DMS53 treated with DMSO at 0.1 percent for 48 hours (cell line): ENCODE results near the gene ATG4D.

ENCODE experiments used
- DNase-seq: peaks from one replicate; lab custom pipeline; 2025; ENCODE audit not compliant: unreplicated experiment; lab: John Stamatoyannopoulos, UW

Gene ATG4D

GRCh38 chr19:10574462-10574861 lies 30.8 kb downstream of the ATG4D start:
- DNase-seq: no peak

DNA sequence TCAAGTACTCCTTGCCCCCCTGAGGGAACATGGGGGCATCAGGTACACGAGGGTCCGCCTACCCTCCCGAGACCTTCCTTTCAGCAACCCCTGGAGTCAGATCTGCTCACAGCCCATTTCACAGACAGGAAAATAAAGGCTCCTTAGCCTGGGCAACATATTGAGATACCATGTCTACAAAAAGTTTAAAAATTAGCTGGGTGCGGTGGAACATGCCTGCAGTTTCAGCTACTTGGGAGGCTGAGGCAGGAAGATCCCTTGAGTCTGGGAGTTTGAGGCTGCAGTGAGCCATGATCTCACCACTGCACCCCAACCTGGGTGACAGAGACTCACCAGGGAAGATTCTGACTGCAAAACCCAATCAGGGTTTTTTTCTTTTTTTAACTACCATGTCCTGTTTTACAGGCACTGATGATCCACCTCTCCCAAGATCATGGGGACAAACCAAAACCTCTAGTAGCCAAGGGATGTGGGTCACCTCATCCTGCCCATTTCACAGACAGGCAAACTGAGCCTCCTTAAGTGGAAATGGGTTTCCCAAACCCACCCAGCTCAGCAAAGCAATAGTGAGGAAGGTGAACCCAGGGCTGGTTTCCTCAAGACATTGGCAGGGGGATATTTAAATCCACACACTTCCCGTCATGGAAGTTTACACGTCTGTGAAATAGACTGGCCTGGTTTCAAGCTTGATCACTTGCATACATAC lies 31.5 kb downstream of the ATG4D start:
- DNase-seq: no peak

- no peak for DNase-seq
Observed at GRCh38 chr19:10577951-10578350, 34.2 kb downstream of the ATG4D start.

- peak; percentile 59 for DNase-seq
Observed at GRCh38 chr19:10580979-10581631, 37.4 kb downstream of the ATG4D start.

- DNase-seq: no peak
Observed at GRCh38 chr19:10582091-10582490, 38.4 kb downstream of the ATG4D start.

- DNase-seq: no peak
Observed at GRCh38 chr19:10583036-10583776, 39.5 kb downstream of the ATG4D start.

DNA sequence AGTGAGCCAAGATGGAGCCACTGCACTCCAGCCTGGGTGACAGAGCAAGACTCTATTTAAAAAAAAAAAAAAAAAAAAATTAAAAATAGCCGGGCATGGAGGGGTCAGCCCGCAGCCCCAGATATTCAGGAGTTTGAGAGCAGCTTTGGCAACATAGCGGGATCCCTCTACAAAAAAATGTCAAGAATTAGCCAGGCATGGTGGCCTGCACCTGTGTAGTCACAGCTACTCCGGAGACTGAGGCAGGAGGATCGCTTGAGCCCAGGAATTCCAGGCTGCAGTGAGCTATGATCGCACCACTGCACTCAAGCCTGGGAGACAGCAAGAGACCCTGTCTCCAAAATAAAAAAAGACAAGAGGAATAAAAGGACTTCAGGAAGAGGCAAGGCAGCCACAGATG lies 42.7 kb downstream of the ATG4D start:
- no peak for DNase-seq

- peak; percentile 26 for DNase-seq
Observed at GRCh38 chr19:10587022-10587838, 43.5 kb downstream of the ATG4D start, which contains the start of gene AP1M2. Gene AP1M2 (minus strand): TSS chr19:10587312. CDS start chr19:10587231, 81 bp downstream.

GRCh38 chr19:10587839-10588150 lies 44.1 kb downstream of the ATG4D start:
- DNase-seq: no peak

DNA sequence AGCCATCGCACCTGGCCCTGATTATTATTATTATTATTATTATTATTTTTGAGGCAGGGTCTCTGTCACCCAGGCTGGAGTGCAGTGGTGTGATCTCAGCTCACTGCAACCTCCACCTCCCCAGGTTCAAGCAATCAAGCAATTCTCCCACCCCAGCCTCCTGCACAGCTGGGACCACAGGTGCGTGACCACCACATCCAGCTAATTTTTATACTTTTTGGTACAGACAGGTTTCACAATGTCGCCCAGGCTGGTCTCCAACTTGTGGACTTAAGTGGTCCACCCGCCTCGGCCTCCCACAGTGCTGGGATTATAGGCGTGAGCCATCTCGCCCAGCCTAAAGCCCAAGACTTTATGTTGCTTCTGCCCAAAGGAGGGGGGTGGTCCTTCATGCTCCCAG lies 49.4 kb downstream of the ATG4D start:
- DNase-seq: no peak

DNA sequence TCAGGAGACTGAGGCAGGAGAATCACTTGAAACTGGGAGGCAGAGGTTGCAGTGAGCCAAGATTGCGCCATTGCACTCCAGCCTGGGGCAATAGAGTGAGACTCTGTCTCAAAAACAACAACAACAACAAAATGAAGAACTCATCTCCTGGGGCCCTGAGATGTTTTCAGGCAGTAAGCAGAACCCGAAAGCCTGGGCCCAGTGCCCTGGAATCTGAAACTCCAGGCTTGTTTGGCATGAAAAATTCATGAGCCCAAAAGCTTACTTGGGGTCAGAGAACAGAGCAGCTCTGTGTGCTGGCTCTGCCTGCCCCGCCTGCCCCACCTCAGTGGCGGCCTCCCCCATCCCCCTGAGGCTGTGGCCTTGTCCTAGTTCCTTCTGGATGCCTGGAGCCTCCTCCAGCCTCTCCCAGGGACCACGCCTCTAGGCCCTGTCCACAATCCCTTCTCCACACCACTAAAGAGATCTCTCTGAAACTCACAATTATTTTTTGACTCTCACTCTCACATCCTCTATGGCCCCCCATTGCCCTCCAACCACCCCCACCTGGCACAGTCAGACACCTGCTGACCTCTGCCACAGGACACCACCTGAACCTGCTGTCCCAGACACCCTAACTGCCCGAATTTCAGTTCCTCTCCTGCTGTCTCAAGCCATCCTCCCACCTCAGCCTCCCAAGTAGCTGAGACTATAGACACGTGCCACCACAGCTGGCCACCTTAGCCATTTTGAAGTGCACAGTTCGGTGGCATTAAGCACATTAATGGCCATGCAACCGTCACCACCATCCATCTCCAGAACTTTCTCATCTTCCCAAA lies 50.3 kb downstream of the ATG4D start:
- no peak for DNase-seq

- DNase-seq: no peak
Observed at GRCh38 chr19:10600149-10600548, 56.4 kb downstream of the ATG4D start.

DNA sequence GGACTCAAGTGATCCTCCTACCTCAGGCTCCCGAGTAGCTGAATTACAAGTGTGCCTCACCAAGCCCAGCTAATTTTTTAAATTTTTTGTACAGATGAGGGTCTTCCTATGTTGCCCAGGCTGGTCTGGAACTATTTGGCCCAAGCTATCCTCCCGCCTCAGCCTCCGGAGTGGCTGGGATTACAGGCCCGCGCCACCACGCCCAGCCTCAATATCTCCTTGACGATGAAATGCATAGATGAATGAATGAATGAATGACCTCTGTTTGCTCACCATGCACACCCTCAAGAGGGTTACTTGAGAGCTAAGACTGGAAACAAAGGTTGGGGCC lies 58.3 kb downstream of the ATG4D start:
- peak; percentile 1 for DNase-seq

- no peak for DNase-seq
Observed at GRCh38 chr19:10602330-10603083, 58.8 kb downstream of the ATG4D start.
